Ishikawa (cell line): ENCODE measurements around the gene MCIDAS.

Experiments used
- CEBPB ChIP-seq: IDR thresholded peaks from 2 replicates; pipeline ENCODE4 v1.6.1; 2012
- EGR1 ChIP-seq: IDR thresholded peaks from 2 replicates; pipeline ENCODE4 v1.6.1; 2012
- EP300 ChIP-seq: IDR thresholded peaks from 2 replicates; pipeline ENCODE4 v1.6.1; 2012; ENCODE audit warnings: borderline replicate concordance
- FOXM1 ChIP-seq: IDR thresholded peaks from 2 replicates; pipeline ENCODE4 v1.6.1; 2012; ENCODE audit warnings: low read depth, borderline replicate concordance
- TAF1 ChIP-seq: IDR thresholded peaks from 2 replicates; pipeline ENCODE4 v1.6.1; 2012; ENCODE audit warnings: low read depth, mild to moderate bottlenecking
- TEAD4 ChIP-seq: IDR thresholded peaks from 2 replicates; pipeline ENCODE4 v1.6.1; 2012
- YY1 ChIP-seq: IDR thresholded peaks from 2 replicates; pipeline ENCODE4 v1.6.1; 2012; ENCODE audit warnings: low read depth
- ZBTB7A ChIP-seq: IDR thresholded peaks from 2 replicates; pipeline ENCODE4 v1.6.1; 2012; ENCODE audit warnings: low read depth
- TF ChIP-seq, protein P1 (sequence below): IDR thresholded peaks from 2 replicates; pipeline ENCODE4 v1.6.1; 2012; ENCODE audit warnings: low read depth, mild to moderate bottlenecking
- TF ChIP-seq, protein P2 (sequence below): IDR thresholded peaks from 2 replicates; pipeline ENCODE4 v1.6.1; 2012
- TF ChIP-seq, protein P3 (sequence below): IDR thresholded peaks from 2 replicates; pipeline ENCODE4 v1.6.1; 2012

DNA sequence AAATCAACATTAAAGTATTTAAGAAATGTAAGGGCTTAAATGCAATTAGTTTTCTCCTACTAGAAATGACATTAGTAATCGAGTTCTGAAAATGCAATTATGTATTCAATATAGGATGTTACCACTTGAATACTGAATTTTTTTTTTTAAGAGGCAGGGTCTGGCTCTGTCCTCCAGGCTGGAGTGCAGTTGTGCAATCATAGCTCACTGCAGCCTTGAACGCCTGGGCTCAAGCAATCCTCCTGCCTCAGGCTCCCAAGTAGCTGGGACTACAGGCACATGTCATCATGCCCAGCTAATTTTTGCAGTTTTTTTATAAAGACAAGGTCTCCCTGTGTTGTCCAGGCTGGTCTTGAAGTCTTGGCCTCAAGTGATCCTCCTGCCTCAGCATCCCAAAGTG is 55.6 kb downstream of the MCIDAS start:
- TF ChIP-seq EP300: no peak
- no peak for TF ChIP-seq TEAD4
- TF ChIP-seq, protein P1, sequence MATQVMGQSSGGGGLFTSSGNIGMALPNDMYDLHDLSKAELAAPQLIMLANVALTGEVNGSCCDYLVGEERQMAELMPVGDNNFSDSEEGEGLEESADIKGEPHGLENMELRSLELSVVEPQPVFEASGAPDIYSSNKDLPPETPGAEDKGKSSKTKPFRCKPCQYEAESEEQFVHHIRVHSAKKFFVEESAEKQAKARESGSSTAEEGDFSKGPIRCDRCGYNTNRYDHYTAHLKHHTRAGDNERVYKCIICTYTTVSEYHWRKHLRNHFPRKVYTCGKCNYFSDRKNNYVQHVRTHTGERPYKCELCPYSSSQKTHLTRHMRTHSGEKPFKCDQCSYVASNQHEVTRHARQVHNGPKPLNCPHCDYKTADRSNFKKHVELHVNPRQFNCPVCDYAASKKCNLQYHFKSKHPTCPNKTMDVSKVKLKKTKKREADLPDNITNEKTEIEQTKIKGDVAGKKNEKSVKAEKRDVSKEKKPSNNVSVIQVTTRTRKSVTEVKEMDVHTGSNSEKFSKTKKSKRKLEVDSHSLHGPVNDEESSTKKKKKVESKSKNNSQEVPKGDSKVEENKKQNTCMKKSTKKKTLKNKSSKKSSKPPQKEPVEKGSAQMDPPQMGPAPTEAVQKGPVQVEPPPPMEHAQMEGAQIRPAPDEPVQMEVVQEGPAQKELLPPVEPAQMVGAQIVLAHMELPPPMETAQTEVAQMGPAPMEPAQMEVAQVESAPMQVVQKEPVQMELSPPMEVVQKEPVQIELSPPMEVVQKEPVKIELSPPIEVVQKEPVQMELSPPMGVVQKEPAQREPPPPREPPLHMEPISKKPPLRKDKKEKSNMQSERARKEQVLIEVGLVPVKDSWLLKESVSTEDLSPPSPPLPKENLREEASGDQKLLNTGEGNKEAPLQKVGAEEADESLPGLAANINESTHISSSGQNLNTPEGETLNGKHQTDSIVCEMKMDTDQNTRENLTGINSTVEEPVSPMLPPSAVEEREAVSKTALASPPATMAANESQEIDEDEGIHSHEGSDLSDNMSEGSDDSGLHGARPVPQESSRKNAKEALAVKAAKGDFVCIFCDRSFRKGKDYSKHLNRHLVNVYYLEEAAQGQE: no peak
- TF ChIP-seq, protein P2, sequence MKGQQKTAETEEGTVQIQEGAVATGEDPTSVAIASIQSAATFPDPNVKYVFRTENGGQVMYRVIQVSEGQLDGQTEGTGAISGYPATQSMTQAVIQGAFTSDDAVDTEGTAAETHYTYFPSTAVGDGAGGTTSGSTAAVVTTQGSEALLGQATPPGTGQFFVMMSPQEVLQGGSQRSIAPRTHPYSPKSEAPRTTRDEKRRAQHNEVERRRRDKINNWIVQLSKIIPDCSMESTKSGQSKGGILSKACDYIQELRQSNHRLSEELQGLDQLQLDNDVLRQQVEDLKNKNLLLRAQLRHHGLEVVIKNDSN: no peak
- no peak for TF ChIP-seq TAF1
- no peak for TF ChIP-seq YY1
- TF ChIP-seq, protein P3, sequence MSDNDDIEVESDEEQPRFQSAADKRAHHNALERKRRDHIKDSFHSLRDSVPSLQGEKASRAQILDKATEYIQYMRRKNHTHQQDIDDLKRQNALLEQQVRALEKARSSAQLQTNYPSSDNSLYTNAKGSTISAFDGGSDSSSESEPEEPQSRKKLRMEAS: no peak
- no peak for TF ChIP-seq ZBTB7A
- no peak for TF ChIP-seq FOXM1
- TF ChIP-seq EGR1: no peak
- TF ChIP-seq CEBPB: no peak
